H1 (cell line): Measurements from ENCODE around the gene EXOC2. TPM values are rescaled to one million over a fixed set of nuclear protein-coding genes. Genes with fewer than 3 reads are reported as not detected.

Experiments used
- polyA plus RNA-seq, 7 experiments: library from polyadenylated mRNA; depleted of rRNA in 3 of 7; stranded (reverse) in 5 of 7; unstranded in 2 of 7; fragments of >200 nt in 5 of 7; fragments of 200-250 nt in 2 of 7; gene quantifications; 1 replicate in 5 of 7; 2 replicates in 1 of 7; 4 replicates in 1 of 7; pipeline versions ENCODE4 v1.2.1 to v1.2.3, GENCODE V29; 2011 to 2013; ENCODE audit warnings: missing spikeins in 2 of 7, mixed read lengths in 2 of 7
- total RNA-seq: library from RNA; stranded (reverse); fragmentation: NEBNext Ultra II Directional; extraction: Animal tissue kit (Norgen Biotek cat#: 25700); gene quantifications from 2 replicates; pipeline ENCODE4 v1.2.1, GENCODE V29; 2021

The EXOC2 gene
- total and polyA plus RNA-seq, 2 of the 8 experiments (the other 6 are each of a cell fraction or from before 2014, with no cell fraction given), result 25.5 to 44.4 TPM

Other genes starting within 250 kb of the EXOC2 start
- gene HUS1B, start 36.0 kb downstream of the EXOC2 start, total RNA-seq, result 0.48 and 0.75 TPM in 2 replicates
- gene HUS1B, start 36.0 kb downstream of the EXOC2 start, polyA plus RNA-seq (2011; rRNA removed), result 1.1 TPM in 2 replicates